ENCODE results near the gene HM13. TPM values are rescaled to one million over a fixed set of nuclear protein-coding genes. Genes with fewer than 3 reads are reported as not detected.
"Not testable (repeated sequence)": the region's sequence is repeated elsewhere in the genome, so short reads cannot be mapped to it uniquely, and the experiment has no call there.

The HM13 gene
- total RNA-seq: 10 to 100 TPM; 73.2 to 79.4 TPM

GRCh38 chr20:31514154-31515071 is at the start of gene HM13:
TSS of gene HM13 (plus strand) at chr20:31514442. CDS start at chr20:31514552, 110 bp downstream.
- 1% methylated on average over 31 to 86 of the region's 86 CpGs for WGBS, 2 donors
- ATAC-seq: peak; percentile 96
- H3K36me3 ChIP-seq (replicated peaks in 1 of 2; ENCODE audit: insufficient read depth in 1 of 2, low read depth in 2 of 2): no peaks in the 10 kb centered on the region
- H3K27me3 ChIP-seq: no peaks in the 10 kb centered on the region
- H3K27ac ChIP-seq: peak within 1 kb of the TSS; percentile 62 to 94 (median 91)
- DNase-seq: peak; percentile 92 to 95 (median 94)
- H3K9me3 ChIP-seq: no peaks in the 10 kb centered on the region
- H3K4me1 ChIP-seq: peaks cover 36% of the 10 kb centered on the region
- TF ChIP-seq POLR2A (IDR thresholded peaks at IDR 0.05): peak; percentile 94 to 96 (median 95)
- peak; percentile 87 to 99 (median 96) for TF ChIP-seq CTCF (IDR thresholded peaks at IDR 0.05)
- intact Hi-C loops (cut with DNase I): no loop called here
- H3K4me3 ChIP-seq: peak within 1 kb of the TSS; percentile 84 to 86

- not testable (repeated sequence) for H3K27ac ChIP-seq, H3K4me3 ChIP-seq, DNase-seq
Measured at GRCh38 chr20:31470946-31471345, 43.3 kb upstream of the HM13 start.

GRCh38 chr20:31472395-31473330 is 41.6 kb upstream of the HM13 start:
- Histone ChIP-seq H3K36me3 (replicated peaks in 1 of 2; ENCODE audit: insufficient read depth in 1 of 2, low read depth in 2 of 2) (no peaks in the 10 kb centered on the region), H3K9me3 (no peaks in the 10 kb centered on the region), H3K27me3 (peaks cover 0 to 7% of the 10 kb centered on the region in 2 donors), H3K27ac (no peak overlapping the region), H3K4me3 (no peak overlapping the region), H3K4me1 (peaks cover 11% of the 10 kb centered on the region)
- DNase-seq (no peak), ATAC-seq (no peak)
- no peak for TF ChIP-seq CTCF (IDR thresholded peaks at IDR 0.05)
- no peak for TF ChIP-seq POLR2A (IDR thresholded peaks at IDR 0.05)
- 56 to 62% methylated on average over 4 to 8 of the region's 8 CpGs for WGBS, 2 donors
- intact Hi-C loops (cut with DNase I): no loop called here

More at GRCh38 chr20:31470946-31471345, 43.3 kb upstream of the HM13 start:
- H3K9me3 ChIP-seq; H3K27me3 ChIP-seq; H3K36me3 ChIP-seq (replicated peaks in 1 of 2; ENCODE audit: insufficient read depth in 1 of 2, low read depth in 2 of 2); ATAC-seq; intact Hi-C loops (cut with DNase I): not testable (repeated sequence)
- no CpG with 5 or more reads among the region's 33 CpGs for WGBS, 2 donors
- H3K4me1 ChIP-seq: peaks cover 11% of the 10 kb centered on the region

GRCh38 chr20:31473331-31474096 is 40.7 kb upstream of the HM13 start:
- Histone ChIP-seq H3K4me3 (no peak overlapping the region), H3K36me3 (replicated peaks in 1 of 2; ENCODE audit: insufficient read depth in 1 of 2, low read depth in 2 of 2) (no peaks in the 10 kb centered on the region), H3K4me1 (peaks cover 11% of the 10 kb centered on the region), H3K27ac (no peak overlapping the region), H3K27me3 (peaks cover 0 to 7% of the 10 kb centered on the region in 2 donors), H3K9me3 (no peaks in the 10 kb centered on the region)
- ATAC-seq (no peak), DNase-seq (no peak)
- 74 to 81% methylated on average over 5 of the region's 5 CpGs for WGBS, 2 donors
- TF ChIP-seq CTCF (IDR thresholded peaks at IDR 0.05) (no peak), POLR2A (IDR thresholded peaks at IDR 0.05) (no peak)
- intact Hi-C loops (cut with DNase I): no loop called here
